ENCODE measurements around the gene RLN3.
A peak's percentile ranks its signal among the peaks of the same experiment; 100 is the strongest.
"Not testable (repeated sequence)": the region's sequence is repeated elsewhere in the genome, so short reads cannot be mapped to it uniquely, and the experiment has no call there.

The RLN3 gene

GRCh38 chr19:14026652-14027192, 1.2 kb upstream of the RLN3 start:
- not testable (repeated sequence) for H3K9ac ChIP-seq (ENCODE audit: low read length); H3K36me3 ChIP-seq (ENCODE audit: control insufficient read depth, insufficient read depth, low read length); H3K4me3 ChIP-seq (ENCODE audit: low read depth, low read length); H3K27ac ChIP-seq (ENCODE audit: low read depth, low read length); H3K4me1 ChIP-seq (ENCODE audit: control insufficient read depth, insufficient read depth, low read length); H3K9me3 ChIP-seq (ENCODE audit: control insufficient read depth, insufficient read depth, low read depth, low read length)
- H3K27me3 ChIP-seq (ENCODE audit: control insufficient read depth, insufficient read depth, low read length) = peaks cover 12% of the 10 kb centered on the region

- Histone ChIP-seq H3K4me1 (ENCODE audit: control insufficient read depth, insufficient read depth, low read length) (no peaks in the 10 kb centered on the region), H3K9me3 (ENCODE audit: control insufficient read depth, insufficient read depth, low read depth, low read length) (no peaks in the 10 kb centered on the region), H3K4me3 (ENCODE audit: low read depth, low read length) (no peak overlapping the region), H3K9ac (ENCODE audit: low read length) (no peak overlapping the region), H3K36me3 (ENCODE audit: control insufficient read depth, insufficient read depth, low read length) (no peaks in the 10 kb centered on the region), H3K27me3 (ENCODE audit: control insufficient read depth, insufficient read depth, low read length) (peaks cover 13% of the 10 kb centered on the region), H3K27ac (ENCODE audit: low read depth, low read length) (no peak overlapping the region)
Measured at GRCh38 chr19:14028901-14029300, 953 bp downstream of the RLN3 start.

- H3K9ac ChIP-seq (ENCODE audit: low read length) = no peak overlapping the region
- no peaks in the 10 kb centered on the region for H3K9me3 ChIP-seq (ENCODE audit: control insufficient read depth, insufficient read depth, low read depth, low read length)
- no peak overlapping the region for H3K27ac ChIP-seq (ENCODE audit: low read depth, low read length)
- H3K4me3 ChIP-seq (ENCODE audit: low read depth, low read length) = peak overlapping the region; percentile 78
- H3K27me3 ChIP-seq (ENCODE audit: control insufficient read depth, insufficient read depth, low read length) = peaks cover 13% of the 10 kb centered on the region
- no peaks in the 10 kb centered on the region for H3K4me1 ChIP-seq (ENCODE audit: control insufficient read depth, insufficient read depth, low read length)
- no peaks in the 10 kb centered on the region for H3K36me3 ChIP-seq (ENCODE audit: control insufficient read depth, insufficient read depth, low read length)
Measured at GRCh38 chr19:14030997-14031718, 3.2 kb downstream of the RLN3 start.

- no peaks in the 10 kb centered on the region for H3K9me3 ChIP-seq (ENCODE audit: control insufficient read depth, insufficient read depth, low read depth, low read length)
- no peak within 1 kb of the TSS for H3K27ac ChIP-seq (ENCODE audit: low read depth, low read length)
- H3K9ac ChIP-seq (ENCODE audit: low read length) = peak within 1 kb of the TSS; percentile 58
Measured at GRCh38 chr19:14031719-14032480, 4.0 kb downstream of the RLN3 start, which contains the start of gene IL27RA. Gene IL27RA (plus strand): TSS chr19:14031762. CDS start chr19:14031873, 111 bp downstream.

GRCh38 chr19:14033946-14034345, 6.0 kb downstream of the RLN3 start:
- Histone ChIP-seq H3K9ac (ENCODE audit: low read length) (no peak overlapping the region), H3K36me3 (ENCODE audit: control insufficient read depth, insufficient read depth, low read length) (no peaks in the 10 kb centered on the region), H3K9me3 (ENCODE audit: control insufficient read depth, insufficient read depth, low read depth, low read length) (no peaks in the 10 kb centered on the region), H3K27ac (ENCODE audit: low read depth, low read length) (no peak overlapping the region), H3K4me1 (ENCODE audit: control insufficient read depth, insufficient read depth, low read length) (no peaks in the 10 kb centered on the region), H3K4me3 (ENCODE audit: low read depth, low read length) (no peak overlapping the region), H3K27me3 (ENCODE audit: control insufficient read depth, insufficient read depth, low read length) (peaks cover 13% of the 10 kb centered on the region)

More at GRCh38 chr19:14031719-14032480, 4.0 kb downstream of the RLN3 start, which contains the start of gene IL27RA:
- Histone ChIP-seq H3K4me3 (ENCODE audit: low read depth, low read length) (peak within 1 kb of the TSS; percentile 78), H3K36me3 (ENCODE audit: control insufficient read depth, insufficient read depth, low read length) (no peaks in the 10 kb centered on the region), H3K4me1 (ENCODE audit: control insufficient read depth, insufficient read depth, low read length) (no peaks in the 10 kb centered on the region), H3K27me3 (ENCODE audit: control insufficient read depth, insufficient read depth, low read length) (peaks cover 13% of the 10 kb centered on the region)

GRCh38 chr19:14035159-14035558, 7.2 kb downstream of the RLN3 start:
- not testable (repeated sequence) for H3K4me3 ChIP-seq (ENCODE audit: low read depth, low read length); H3K4me1 ChIP-seq (ENCODE audit: control insufficient read depth, insufficient read depth, low read length); H3K36me3 ChIP-seq (ENCODE audit: control insufficient read depth, insufficient read depth, low read length); H3K9ac ChIP-seq (ENCODE audit: low read length); H3K9me3 ChIP-seq (ENCODE audit: control insufficient read depth, insufficient read depth, low read depth, low read length); H3K27ac ChIP-seq (ENCODE audit: low read depth, low read length)
- H3K27me3 ChIP-seq (ENCODE audit: control insufficient read depth, insufficient read depth, low read length) = peaks cover 13% of the 10 kb centered on the region

GRCh38 chr19:14035706-14036105, 7.8 kb downstream of the RLN3 start:
- no peak overlapping the region for H3K4me3 ChIP-seq (ENCODE audit: low read depth, low read length)
- no peak overlapping the region for H3K9ac ChIP-seq (ENCODE audit: low read length)
- H3K27me3 ChIP-seq (ENCODE audit: control insufficient read depth, insufficient read depth, low read length) = peaks cover 9% of the 10 kb centered on the region
- no peak overlapping the region for H3K27ac ChIP-seq (ENCODE audit: low read depth, low read length)
- H3K36me3 ChIP-seq (ENCODE audit: control insufficient read depth, insufficient read depth, low read length) = no peaks in the 10 kb centered on the region
- H3K4me1 ChIP-seq (ENCODE audit: control insufficient read depth, insufficient read depth, low read length) = no peaks in the 10 kb centered on the region
- H3K9me3 ChIP-seq (ENCODE audit: control insufficient read depth, insufficient read depth, low read depth, low read length) = no peaks in the 10 kb centered on the region

- Histone ChIP-seq H3K9ac (ENCODE audit: low read length) (no peak overlapping the region), H3K27ac (ENCODE audit: low read depth, low read length) (no peak overlapping the region), H3K9me3 (ENCODE audit: control insufficient read depth, insufficient read depth, low read depth, low read length) (no peaks in the 10 kb centered on the region), H3K36me3 (ENCODE audit: control insufficient read depth, insufficient read depth, low read length) (no peaks in the 10 kb centered on the region), H3K4me3 (ENCODE audit: low read depth, low read length) (no peak overlapping the region), H3K27me3 (ENCODE audit: control insufficient read depth, insufficient read depth, low read length) (no peaks in the 10 kb centered on the region), H3K4me1 (ENCODE audit: control insufficient read depth, insufficient read depth, low read length) (peaks cover 5% of the 10 kb centered on the region; the same call in 1 of the 2 replicates)
Measured at GRCh38 chr19:14039181-14039580, 11.2 kb downstream of the RLN3 start.

- H3K9ac ChIP-seq (ENCODE audit: low read length) = not testable (repeated sequence)
- H3K27ac ChIP-seq (ENCODE audit: low read depth, low read length) = peak overlapping the region; percentile 39; the same call in 1 of the 2 replicates
Measured at GRCh38 chr19:14042659-14043608, 15.0 kb downstream of the RLN3 start.

GRCh38 chr19:14047866-14048265, 19.9 kb downstream of the RLN3 start:
- not testable (repeated sequence) for H3K4me1 ChIP-seq (ENCODE audit: control insufficient read depth, insufficient read depth, low read length); H3K36me3 ChIP-seq (ENCODE audit: control insufficient read depth, insufficient read depth, low read length); H3K27ac ChIP-seq (ENCODE audit: low read depth, low read length); H3K4me3 ChIP-seq (ENCODE audit: low read depth, low read length); H3K27me3 ChIP-seq (ENCODE audit: control insufficient read depth, insufficient read depth, low read length); H3K9ac ChIP-seq (ENCODE audit: low read length); H3K9me3 ChIP-seq (ENCODE audit: control insufficient read depth, insufficient read depth, low read depth, low read length)

More at GRCh38 chr19:14042659-14043608, 15.0 kb downstream of the RLN3 start:
- H3K4me1 ChIP-seq (ENCODE audit: control insufficient read depth, insufficient read depth, low read length); H3K36me3 ChIP-seq (ENCODE audit: control insufficient read depth, insufficient read depth, low read length); H3K4me3 ChIP-seq (ENCODE audit: low read depth, low read length); H3K9me3 ChIP-seq (ENCODE audit: control insufficient read depth, insufficient read depth, low read depth, low read length); H3K27me3 ChIP-seq (ENCODE audit: control insufficient read depth, insufficient read depth, low read length): not testable (repeated sequence)

Measured in HUES6 (cell line).